Retinal pigment epithelial cell (primary cell): ENCODE measurements around the gene XKR7.

Source experiments
- DNase-seq: peaks from one replicate; pipeline ENCODE4 v3.0.0-alpha.2; 2010; ENCODE audit warnings: low read depth
- H3K4me3 ChIP-seq: 2 replicates; pipeline ENCODE4 v1.5.1; 2011; ENCODE audit warnings: mild to moderate bottlenecking, low read length, control low read depth, moderate library complexity
- TF ChIP-seq, protein P1 (sequence below): conservative IDR thresholded peaks from 2 replicates; pipeline ENCODE4 v1.5.1; 2011; ENCODE audit warnings: low read depth, low read length, control low read depth, inconsistent platforms

Gene XKR7

DNA sequence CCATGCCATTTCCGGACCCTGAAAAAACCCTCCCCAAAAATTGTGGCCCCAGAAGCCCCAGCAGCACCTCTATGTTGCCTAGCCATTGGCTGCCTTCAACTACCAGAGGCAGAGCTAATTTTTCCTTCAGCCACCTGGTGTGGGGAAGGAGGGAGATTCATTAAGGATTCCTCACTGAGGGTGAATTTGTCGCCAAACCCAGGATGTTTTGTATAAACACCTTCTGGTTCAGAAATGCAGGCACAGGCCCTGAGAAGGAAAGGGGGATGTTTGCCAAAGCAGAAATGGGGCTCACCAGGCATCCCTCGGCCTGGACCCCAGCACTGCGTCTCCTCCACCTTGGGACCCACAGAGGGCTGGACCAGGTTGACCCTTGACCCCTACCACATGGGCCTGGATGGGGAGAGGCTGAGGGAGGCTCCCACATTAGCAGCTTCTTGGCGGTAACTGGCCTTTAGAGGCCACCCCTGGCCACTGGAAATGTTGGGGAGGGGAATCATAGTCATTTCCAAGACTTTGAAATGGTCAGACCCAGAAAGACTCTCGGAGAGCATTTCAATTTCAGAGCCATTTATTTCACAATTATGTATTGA, 14.3 kb upstream of the XKR7 start:
- DNase-seq: no peak
- TF ChIP-seq, protein P1, sequence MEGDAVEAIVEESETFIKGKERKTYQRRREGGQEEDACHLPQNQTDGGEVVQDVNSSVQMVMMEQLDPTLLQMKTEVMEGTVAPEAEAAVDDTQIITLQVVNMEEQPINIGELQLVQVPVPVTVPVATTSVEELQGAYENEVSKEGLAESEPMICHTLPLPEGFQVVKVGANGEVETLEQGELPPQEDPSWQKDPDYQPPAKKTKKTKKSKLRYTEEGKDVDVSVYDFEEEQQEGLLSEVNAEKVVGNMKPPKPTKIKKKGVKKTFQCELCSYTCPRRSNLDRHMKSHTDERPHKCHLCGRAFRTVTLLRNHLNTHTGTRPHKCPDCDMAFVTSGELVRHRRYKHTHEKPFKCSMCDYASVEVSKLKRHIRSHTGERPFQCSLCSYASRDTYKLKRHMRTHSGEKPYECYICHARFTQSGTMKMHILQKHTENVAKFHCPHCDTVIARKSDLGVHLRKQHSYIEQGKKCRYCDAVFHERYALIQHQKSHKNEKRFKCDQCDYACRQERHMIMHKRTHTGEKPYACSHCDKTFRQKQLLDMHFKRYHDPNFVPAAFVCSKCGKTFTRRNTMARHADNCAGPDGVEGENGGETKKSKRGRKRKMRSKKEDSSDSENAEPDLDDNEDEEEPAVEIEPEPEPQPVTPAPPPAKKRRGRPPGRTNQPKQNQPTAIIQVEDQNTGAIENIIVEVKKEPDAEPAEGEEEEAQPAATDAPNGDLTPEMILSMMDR: no peak
- no peak overlapping the region for H3K4me3 ChIP-seq

DNA sequence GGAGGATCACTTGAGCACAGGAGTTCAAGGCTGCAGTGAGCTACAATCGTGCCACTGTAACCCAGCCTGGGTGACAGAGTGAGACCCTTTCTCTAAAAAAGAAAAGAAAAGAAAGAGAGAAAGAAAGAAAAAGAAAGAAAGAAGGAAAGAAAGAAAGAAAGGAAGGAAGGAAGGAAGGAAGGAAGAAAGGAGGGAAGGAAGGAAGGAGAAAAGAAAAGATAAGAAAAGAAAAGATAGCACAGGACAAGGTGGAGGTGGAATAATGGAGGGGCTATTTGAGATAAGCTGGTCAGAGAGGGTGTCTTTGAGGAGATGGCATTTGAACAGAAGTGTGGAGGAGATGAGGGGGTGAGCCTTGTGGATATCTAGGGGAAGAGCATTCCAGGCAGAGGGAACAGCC, 13.5 kb upstream of the XKR7 start:
- TF ChIP-seq, protein P1: no peak
- no peak overlapping the region for H3K4me3 ChIP-seq
- no peak for DNase-seq

DNA sequence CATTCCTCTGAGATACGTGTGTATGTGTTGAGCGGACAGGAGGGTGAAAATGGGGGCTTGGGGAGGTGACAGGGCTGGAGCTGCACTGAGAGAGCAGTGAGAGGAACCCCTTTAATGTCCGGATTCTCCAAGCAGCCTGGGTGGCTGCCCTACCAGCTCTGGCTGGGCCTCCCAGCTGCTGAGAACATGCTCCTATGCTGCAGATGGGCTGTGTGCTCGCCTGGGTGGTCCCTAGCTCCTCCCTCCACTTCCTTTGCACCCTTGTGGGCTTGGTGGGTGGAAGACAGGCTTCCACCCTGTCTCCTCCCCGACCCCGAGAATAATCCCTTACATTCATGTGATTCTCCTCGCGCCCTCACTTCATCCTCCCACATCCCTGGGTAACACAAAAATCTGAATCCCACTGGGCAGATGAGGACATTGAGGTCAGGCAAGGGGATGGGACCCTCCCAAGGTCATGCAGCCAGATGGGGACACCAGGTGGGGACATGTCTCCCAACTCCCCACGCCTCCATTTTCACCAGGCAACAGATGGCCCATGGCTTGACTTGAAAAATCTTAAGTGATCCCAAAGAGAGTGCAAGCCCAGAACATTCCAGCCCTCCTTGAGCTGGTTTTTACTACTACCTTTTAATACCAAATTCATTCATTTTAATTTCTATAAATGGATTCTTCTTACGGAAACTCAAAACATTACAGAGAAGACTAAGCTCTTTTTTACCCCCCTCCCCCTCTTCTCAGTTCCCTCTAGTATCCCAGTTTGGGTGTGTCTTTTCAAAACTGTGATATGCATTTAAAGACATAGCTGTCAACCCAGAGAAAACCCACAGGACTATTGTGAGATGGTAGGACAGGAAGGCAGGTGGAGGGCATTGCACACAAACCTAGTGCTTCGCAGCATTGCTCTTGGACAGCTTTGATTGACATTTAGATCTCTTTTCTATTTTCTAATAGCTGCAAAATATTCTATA, 11.1 kb upstream of the XKR7 start:
- TF ChIP-seq, protein P1: no peak
- no peak for DNase-seq
- no peak overlapping the region for H3K4me3 ChIP-seq

DNA sequence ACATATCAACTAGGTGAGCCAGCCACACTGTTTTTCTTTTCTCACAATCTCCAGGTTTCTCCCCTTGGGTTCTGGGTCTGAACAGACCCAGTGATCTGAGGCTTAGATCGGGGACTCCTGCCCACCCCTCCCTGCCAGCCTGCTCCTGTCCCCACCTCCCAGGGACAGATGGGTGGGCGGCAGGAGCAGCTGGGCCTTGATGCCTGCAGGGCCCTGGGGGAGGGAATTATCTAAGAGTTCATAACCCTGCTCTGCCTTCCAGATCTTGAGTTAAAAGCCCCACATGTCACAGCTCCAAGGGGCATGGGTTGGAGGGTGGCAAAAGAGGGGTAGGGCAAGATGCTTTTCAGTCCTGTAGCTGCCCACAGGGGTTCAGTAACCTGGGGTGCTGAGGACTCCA, 5.2 kb upstream of the XKR7 start:
- TF ChIP-seq, protein P1: no peak
- no peak overlapping the region for H3K4me3 ChIP-seq
- no peak for DNase-seq

DNA sequence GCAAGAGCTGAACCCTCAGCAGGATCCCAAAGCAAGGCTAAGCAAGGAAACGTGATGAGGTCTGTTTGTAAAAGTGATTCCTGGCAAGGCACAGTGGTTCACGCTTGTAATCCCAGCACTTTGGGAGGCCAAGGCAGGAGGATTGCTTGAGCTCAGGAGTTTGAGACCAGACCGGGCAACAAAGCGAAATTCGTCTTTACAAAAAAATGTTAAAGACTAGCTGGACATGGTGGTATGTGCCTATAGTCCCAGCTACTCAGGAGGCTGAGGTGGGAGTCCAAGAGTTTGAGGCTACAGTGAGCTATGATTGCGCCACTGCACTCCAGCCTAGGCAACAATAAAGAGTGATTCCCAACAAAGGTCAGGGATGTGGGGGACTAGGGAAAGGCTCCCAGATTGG, 4.1 kb upstream of the XKR7 start:
- no peak for DNase-seq
- TF ChIP-seq, protein P1: no peak

DNA sequence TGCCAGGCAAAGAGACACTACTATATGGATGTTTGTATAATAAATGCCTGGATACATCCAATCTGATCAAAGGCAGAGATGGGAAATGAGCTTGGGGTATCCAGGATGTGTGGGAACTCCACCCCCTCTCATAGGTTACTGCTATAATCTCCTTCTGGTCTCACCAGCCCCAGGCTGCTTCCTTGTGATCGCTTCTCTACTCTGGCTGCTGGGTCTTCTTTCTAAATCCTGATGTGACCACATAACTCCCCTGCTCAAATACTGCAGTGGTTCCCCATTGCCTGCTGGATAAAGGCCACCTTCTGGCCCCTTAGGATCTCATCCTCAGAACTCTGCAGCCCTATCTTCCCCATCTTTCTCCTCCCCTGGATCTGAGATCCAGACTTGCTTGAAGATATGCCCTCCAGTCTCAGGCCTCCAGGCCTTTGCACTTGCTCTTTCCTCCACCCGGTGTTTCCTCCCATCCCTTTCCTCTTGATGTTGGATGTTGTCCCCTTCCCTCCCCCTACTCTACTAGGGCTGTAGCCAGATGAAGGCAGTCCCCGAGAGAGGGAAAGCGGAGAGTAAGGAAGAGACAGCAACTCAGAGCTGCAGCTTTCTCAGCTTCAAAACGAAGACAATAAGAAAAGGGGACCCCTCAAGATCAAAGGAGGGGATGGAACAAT, 828 bp upstream of the XKR7 start:
- TF ChIP-seq, protein P1: no peak
- no peak for DNase-seq
- H3K4me3 ChIP-seq: no peak overlapping the region

More for the DNA sequence above, 4.1 kb upstream of the XKR7 start:
- H3K4me3 ChIP-seq: no peak overlapping the region
